ENCODE results near the gene CA10. TPM values are rescaled to one million over a fixed set of nuclear protein-coding genes. Genes with fewer than 3 reads are reported as not detected.

The CA10 gene
- total RNA-seq, 2 donors from 2014 or later = not detected

DNA sequence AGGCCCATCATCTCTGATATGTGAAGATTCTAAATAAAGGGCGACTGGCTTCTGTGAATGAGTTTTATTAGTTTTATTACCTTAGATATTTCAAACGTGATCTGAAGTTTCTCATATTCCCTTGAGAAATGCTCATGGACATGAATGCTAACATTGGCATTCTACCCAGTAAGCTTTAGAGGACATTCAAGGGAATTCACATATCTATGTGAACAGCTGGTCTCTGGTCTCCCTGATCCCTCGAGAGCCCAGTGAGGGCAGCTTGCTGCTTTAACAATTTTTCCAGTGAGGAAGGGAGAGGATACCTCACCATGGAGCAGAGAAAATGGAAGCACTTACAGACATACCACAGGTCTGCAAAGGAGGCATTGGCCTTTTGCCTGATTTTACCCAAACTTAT, 312.7 kb downstream of the CA10 start:
- intact Hi-C loops (cut with DNase I, micrococcal nuclease) = no loop called here
- ATAC-seq (no peak), DNase-seq (no peak)

DNA sequence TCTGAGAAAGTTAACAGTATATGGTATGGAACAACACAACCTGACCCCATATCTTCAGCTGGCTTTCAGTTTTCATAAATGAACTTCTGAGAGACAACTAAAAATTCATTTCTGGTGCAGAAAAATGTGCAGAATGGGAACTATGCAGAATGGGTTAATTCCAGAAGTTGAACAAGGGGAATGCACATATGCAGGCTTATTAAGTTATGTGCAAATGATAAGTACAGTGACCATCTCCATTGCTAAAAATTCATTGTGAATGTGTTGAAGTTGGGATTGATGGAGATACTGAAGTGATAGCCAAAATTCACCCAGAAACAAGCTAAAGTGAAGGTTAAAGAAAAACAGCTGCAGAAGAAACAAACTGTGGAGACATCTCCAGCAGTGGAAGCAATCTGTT, 315.8 kb downstream of the CA10 start:
- ATAC-seq = no peak
- DNase-seq = no peak
- intact Hi-C loops (cut with DNase I, micrococcal nuclease) = no loop called here

DNA sequence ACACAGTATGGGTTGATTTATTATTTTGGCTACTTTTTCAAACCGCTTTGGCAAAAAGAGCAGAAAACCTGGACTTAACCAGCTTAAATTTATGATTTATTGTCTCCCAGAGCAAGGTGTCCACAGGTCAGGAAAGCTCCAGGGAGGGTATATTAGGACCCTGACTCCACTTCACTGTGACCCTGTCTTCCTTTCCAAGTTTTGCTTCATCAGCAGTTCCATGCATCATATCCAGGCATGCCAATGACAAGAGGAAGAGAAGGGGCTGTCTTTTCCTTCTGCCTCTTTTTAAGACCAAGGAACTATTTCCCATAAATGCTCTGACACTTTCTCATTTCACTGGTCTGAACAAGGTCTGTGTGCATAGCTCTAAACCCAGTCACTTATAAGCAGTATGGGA, 316.8 kb downstream of the CA10 start:
- intact Hi-C loops (cut with DNase I, micrococcal nuclease) = no loop called here
- no peak for DNase-seq
- no peak for ATAC-seq

DNA sequence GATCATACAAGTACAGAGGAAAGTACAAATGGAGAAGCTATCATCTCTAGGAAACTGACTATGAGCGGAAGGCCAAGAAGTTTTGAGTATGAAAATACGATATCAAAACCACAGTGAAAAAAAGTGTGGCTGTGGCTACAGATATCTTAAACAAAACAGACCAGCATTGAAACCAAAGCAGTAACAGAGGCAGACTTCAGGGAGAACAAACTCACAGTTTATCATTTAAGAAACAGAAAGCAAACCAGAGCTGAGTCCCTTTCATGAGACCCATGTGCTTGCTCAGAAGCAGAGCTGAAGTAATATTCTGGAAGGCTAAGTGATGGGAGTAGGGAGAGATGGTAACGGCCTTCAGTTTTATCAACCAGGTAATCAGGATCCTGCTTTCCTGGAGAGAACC, 317.8 kb downstream of the CA10 start:
- DNase-seq (no peak), ATAC-seq (no peak)
- intact Hi-C loops (cut with DNase I, micrococcal nuclease) = no loop called here

DNA sequence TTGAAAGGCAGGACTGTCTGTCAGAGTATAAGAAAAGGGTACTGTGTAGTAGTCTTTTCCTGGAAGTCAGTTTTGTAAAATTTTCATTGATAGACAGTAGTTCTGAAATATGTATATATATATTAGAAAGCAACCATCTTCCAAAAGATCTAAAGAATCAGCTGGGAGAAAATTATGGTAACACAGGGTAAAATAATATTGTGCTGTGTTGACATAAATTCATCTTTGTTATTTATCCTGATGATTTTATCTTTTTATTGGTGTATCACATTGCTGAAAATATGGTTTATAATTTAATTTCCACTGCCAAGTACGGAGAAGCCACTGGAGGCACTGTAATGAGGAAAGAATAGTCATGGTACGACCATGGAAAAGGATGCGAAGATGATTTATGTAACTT, 324.9 kb downstream of the CA10 start:
- no peak for DNase-seq
- intact Hi-C loops (cut with DNase I, micrococcal nuclease) = no loop called here
- no peak for ATAC-seq

DNA sequence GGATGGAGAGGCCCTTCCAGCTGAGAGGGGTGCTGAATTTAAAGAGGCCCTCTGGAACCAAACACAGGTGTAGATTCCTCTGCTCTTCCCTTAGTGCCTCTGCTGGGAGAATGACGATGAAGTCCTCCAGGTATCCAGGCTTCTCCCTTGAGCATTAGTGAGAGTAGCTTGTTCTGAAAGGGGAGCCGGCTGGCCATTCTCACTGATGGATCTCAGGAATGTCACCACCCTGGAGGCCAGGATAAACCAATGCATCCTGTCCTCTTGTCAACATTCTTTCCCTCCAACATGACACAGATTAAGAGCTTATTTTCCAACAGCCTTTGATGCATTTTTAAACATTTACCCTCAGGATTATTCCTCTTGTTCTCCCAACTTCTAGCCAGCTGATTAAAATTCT, 325.5 kb downstream of the CA10 start:
- ATAC-seq (no peak), DNase-seq (no peak)
- intact Hi-C loops (cut with DNase I, micrococcal nuclease) = no loop called here

DNA sequence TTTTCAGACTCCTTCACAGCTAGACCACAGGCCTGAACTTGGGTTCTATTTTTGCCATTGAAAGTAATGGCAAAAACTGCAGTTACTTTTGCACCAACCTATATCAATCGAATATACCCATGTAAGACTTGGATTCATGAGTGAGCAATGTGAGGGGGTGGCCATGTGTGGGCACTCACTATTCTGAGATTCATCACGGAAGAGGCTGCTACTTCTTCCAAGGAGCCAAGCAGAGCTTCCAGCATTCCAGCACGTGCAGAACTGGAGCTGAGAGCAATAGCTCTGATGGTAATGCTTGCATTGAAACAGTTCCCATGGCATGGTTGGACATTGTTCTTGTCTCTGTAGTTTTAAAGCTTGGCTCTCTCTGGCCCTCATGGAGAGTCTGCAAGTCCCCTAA, 327.6 kb downstream of the CA10 start:
- DNase-seq (no peak), ATAC-seq (no peak)
- intact Hi-C loops (cut with DNase I, micrococcal nuclease) = no loop called here

DNA sequence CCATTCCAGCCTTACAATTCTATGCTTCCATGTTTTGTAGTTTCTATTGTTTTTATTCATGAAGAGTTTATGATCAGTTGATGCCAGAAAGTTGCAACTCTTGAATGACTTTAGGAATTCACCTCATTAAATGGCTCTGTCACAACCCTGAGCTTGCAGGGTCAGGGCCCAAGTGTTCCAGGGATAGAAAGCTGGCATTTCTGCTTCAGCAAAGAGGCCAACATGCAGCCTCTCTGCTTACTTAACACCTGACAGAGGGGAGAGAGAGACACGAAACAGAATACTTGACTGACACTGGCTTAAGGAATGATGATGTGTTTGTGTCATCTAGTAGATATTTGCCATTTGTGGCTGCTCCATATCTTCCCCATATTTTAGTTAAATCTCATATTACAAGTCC, 328.1 kb downstream of the CA10 start:
- ATAC-seq = no peak
- intact Hi-C loops (cut with DNase I, micrococcal nuclease) = no loop called here
- DNase-seq = no peak

DNA sequence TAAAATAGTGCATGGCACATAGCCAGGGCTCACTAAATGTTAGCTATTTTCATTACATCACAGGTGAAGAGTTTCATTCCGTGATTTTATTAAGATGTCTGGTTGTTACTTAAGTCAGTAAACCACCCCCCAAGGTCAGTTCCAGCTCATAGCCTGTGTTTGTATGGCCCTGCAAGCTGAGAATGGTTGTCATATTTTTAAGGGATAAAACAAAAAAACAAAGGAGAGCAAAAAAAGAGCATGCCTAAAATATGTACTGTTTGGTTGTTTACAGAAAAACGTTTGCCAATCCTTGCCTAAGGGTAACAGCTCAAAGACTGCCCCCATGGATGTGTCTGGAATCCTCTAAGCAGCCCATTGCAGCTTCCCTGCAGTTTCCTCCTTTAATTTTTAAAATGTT, 329.6 kb downstream of the CA10 start:
- intact Hi-C loops (cut with DNase I, micrococcal nuclease) = no loop called here
- DNase-seq (no peak), ATAC-seq (no peak)

DNA sequence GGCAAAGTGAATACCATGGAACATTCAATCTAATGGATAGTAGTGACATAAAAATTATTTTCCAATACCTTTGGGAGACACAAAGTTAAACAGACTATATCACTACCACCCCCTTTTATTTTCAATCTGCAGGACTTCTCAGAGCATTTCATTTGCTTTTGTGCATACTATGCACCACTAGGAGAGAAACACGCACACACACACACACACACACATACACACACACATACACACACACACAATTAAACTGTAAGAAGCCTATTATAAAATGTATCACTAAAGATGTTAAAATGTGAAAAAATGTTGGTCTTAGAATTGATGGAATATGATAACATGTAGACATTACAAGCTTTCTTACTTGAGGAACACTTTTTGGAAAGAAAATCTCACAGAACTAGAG, 331.4 kb downstream of the CA10 start:
- ATAC-seq = no peak
- intact Hi-C loops (cut with DNase I, micrococcal nuclease) = no loop called here
- no peak for DNase-seq

DNA sequence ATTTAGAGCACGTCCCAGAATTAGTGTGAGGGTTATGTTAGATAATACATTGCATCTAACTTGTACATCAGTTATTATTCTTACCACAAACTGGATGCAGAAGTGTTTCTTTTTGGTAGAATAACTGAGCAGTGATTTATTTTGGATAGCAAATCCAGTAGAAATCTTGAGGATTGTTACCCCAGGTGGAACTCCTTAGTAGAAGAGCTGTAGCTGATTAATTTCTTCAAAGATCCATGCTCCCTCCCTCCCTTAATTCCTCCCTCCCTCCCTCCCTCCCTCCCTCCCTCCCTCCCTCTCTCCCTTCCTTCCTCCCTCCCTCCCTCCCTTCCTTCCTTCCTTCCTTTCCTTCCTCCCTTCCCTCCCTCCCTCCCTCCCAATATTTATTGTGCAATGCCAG, 337.7 kb downstream of the CA10 start:
- no peak for ATAC-seq
- no peak for DNase-seq
- intact Hi-C loops (cut with DNase I, micrococcal nuclease) = no loop called here

DNA sequence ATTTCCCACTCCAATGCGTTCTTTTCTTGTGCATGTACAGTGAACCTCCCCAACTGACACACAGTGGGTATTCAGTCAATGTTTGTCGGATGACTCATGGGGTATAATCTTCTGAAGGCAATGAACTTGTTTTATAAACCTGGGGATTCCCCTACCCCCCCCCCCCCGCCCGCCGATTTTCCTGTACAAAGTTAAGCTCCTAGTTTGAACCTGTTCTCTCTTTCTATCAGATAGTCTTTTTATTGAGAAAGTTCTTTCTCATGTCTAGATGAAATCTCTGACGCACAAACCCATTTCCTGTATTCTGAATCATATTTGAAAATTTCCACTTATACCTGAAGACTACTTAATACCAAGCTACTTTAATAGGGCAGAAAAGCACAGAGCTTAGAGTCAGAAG, 338.3 kb downstream of the CA10 start:
- ATAC-seq (peak; percentile 89), DNase-seq (no peak)
- intact Hi-C loops (cut with DNase I, micrococcal nuclease) = no loop called here

DNA sequence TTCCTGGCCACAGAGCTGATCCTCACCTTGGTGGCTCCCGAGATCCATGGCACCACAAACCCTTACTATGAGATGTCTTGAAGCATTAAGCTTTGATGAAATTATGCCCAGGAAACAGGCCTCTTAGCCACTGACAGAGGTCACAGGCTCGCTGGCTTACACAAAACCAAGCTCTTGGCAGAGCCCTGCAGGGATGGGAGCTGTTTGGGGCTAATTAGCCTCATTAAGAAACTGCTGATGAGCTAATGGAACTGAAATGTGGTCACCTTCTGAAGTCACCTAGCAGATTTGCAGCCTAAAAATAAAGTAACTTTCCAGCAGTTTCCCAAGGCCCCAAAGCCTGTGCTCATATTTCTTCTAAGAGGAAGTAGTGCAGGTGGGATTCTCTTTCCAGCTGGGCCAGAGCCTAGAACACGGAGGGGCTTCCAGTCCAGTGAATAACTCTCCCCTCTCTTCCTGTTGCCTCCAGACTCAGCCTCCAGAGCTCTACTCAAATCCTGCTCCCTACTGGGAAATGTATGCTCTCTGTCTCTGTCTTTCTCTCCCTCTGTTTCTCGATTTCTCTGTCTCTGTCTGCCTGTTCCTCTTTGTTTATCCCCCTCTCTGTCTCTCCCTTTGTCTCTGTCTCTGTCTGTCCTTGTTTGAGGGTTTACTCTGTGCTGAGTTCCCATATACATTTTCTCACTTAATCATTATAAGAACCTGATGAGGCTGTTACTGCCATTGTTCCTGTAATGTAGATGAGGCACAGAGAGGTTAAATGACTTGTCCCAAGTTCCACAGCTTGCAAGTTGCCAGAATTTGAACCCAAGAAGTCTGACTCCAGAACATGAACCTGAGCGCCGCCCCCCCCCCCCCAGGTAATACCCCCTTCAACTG, 338.9 kb downstream of the CA10 start:
- intact Hi-C loops (cut with DNase I, micrococcal nuclease) = no loop called here
- DNase-seq (no peak), ATAC-seq (no peak)

DNA sequence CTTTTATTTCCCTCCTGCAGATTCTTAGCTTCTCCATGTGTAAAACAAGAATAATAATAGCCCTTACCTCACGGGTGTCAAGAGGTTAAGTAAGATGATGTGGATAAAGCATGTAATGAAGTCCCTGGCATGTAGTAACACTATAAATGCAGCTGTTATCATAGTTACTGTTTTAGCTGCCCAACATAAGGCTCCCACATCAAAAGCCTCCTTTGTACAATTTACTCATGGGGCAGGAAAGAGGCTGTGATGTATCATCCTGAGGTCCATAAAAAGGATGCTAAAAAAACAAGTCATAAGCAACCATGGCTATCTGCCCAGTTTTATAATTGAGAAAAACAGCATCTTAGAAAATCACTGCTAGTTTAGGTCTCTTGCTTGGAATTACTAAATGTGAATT, 339.7 kb downstream of the CA10 start:
- DNase-seq (no peak), ATAC-seq (no peak)
- intact Hi-C loops (cut with DNase I, micrococcal nuclease) = no loop called here

DNA sequence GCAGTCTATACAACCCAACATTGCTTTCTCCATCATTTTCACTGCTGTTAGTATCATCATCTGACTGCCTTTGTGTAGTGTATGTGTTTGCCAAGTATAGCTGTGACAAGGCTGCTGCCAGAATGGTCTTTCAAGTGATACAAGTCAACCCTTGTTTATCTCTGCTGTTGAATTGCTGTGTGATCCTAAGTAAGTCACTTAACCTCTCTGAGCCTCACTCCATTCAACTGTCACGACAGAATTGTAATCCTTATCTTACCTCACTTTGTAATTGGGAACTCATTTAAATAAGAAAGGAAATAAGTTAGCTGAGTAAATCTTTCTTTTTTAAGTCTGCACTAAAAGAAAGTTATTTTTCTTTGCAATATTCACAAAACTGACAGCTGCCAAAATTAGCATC, 340.6 kb downstream of the CA10 start:
- no peak for ATAC-seq
- intact Hi-C loops (cut with DNase I, micrococcal nuclease) = no loop called here

DNA sequence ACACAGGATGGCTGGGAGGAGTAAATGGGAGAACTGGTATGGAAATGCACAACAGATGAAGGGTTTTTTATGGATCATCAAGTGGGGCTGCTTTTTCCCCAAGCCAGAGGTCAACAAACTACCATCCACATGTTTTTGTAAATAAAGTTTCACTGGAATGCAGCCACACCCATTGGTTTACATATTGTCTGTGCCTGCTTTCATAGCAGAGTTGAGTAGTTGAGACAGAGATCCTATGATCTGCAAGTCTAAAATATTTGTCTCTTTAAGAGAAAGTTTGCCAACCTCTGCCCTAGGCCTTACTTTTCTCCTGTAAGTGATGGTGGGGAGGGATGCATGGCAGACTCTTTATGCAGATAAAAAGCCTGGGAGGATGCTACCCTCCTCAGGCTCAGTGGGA, 341.4 kb downstream of the CA10 start:
- DNase-seq = no peak
- ATAC-seq = no peak
- intact Hi-C loops (cut with DNase I, micrococcal nuclease) = no loop called here

More for the DNA sequence above, 340.6 kb downstream of the CA10 start:
- no peak for DNase-seq

DNA sequence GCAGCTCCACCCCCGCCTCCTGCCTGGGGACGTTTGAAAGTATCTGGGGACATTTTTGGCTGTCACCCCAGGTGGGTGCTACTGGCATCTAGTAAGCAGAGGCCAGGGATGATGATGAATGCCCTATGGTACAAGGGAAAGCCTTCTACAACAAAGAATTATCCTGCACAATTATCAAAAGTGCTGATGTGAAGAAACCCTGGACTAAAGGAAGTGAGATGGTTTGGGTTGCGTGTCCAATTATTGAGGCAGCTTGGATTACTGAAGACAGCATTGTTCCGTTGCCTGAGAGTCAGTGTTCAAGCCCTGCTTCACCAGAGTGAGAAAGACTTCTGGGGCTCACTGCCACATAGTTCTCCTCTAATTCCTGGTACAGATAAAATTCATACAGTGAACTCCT, 343.4 kb downstream of the CA10 start:
- no peak for ATAC-seq
- intact Hi-C loops (cut with DNase I, micrococcal nuclease) = no loop called here

DNA sequence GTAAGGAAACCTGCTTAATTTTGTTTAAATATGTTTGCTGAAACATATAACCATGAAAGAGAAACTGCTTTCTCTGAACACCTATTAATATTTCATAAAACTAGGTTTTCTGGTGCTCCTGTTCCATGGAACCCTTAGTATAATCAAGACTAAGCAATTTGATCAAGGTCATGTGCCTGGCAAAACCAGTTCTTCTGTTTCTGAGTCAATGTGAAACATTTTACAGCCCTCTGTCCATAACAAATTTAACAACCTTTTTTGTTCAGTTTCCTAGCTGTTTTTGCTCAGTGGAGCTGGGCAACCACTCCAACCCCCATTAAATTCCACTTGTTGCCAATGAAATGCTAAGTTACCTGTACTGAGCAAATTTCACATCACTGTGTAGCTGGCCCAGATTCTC, 344.0 kb downstream of the CA10 start:
- no peak for DNase-seq
- peak; percentile 86 for ATAC-seq
- intact Hi-C loops (cut with DNase I, micrococcal nuclease) = no loop called here

More for the DNA sequence above, 343.4 kb downstream of the CA10 start:
- no peak for DNase-seq

DNA sequence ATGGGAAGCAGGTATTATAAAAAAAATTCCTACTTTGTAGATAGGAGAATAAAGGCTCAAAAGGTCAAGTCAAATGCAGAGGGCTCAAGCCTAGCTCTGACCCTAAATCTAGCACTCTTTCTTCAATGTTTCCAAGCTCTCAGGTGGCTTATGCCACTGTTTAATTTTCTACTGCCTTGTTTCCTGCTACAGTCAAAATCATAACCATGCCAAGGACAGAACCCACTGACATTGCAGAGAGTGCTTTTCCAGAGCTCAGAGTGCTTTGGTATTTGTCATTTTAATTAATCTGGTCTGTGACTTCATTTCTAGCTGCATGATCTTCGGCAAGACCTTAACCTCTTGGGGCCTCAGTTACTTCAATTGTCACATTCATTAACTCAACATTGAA, 344.7 kb downstream of the CA10 start:
- DNase-seq (no peak), ATAC-seq (peak; percentile 57)
- intact Hi-C loops (cut with DNase I, micrococcal nuclease) = no loop called here

DNA sequence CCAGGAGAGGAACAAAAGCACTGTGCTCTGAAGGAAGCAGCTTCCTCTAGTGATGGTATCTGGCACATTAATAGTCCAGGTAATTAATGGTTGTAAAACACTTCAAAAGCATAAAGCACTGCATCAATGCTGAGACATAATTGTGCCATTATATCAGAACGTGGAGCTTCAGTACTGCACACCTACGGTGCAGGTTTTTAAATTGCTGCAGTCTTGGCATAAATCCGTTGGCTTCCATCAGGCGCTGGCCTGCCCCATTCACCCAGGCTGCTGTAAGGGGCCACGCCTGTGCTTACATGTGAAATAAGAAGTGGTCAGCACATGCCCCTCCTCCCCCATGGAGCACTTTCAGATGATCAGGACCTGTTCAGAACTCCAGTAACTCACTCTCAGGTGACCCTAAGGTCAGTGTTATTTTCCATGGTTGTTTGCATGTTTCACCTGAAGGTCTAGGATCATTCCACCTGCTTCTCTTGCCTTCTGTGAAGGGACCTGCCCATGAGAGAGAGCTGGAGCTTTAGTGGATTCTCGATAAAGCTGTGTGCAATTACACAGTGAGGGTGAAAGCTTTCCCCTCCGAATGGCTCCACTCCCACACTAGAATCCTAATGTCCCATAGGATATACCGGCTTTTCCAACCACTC, 345.3 kb downstream of the CA10 start:
- no peak for DNase-seq
- intact Hi-C loops (cut with DNase I, micrococcal nuclease) = no loop called here
- peak; percentile 34 for ATAC-seq

DNA sequence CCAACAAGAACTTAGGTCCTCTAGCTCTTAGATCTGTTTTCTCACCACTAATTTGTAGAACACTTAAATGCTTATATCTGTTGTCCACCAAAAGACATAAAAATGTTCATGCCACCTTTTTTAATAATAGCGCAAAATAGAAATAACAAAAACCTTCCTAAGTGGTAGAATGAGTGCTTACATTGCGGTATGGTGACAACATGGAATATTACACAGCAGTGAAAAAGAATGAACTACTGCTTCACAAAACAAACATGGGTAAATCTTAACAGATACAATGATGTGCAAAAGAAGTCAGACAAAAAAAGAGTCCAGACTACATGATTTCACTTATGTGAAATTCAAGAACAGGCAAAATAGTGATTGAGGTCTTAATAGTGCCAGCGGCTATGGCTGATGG, 351.1 kb downstream of the CA10 start:
- no peak for ATAC-seq
- intact Hi-C loops (cut with DNase I, micrococcal nuclease) = no loop called here
- no peak for DNase-seq
